B cell (primary cell): ENCODE measurements around the gene PPTC7. TPM values are rescaled to one million over a fixed set of nuclear protein-coding genes. Genes with fewer than 3 reads are reported as not detected.

Source experiments
- ATAC-seq: fragments of 200-7000 bp; cut with Tn5 transposase; one replicate; pipeline ENCODE4 v1.10.0; 2021; ENCODE audit warnings: low read depth, mild to moderate bottlenecking, moderate number of reproducible peaks, moderate library complexity
- CTCF ChIA-PET: fragments of 350-600 bp; sonication (Branson Sonifier 250); formaldehyde crosslinking; loops from one replicate; lab custom pipeline; 2021; ENCODE audit warnings: antibody characterized with exemption, inconsistent platforms; lab: Charles Lee
- POLR2A ChIA-PET: fragments of 350-600 bp; sonication (Branson Sonifier 250); formaldehyde crosslinking; loops from one replicate; lab custom pipeline; 2021; ENCODE audit warnings: antibody characterized with exemption; lab: Charles Lee
- DNase-seq: peaks from one replicate; pipeline ENCODE4 v3.0.0; 2013
- H2AFZ ChIP-seq: 2 replicates; pipeline ENCODE4 v1.6.1; 2012; ENCODE audit warnings: mild to moderate bottlenecking, low read depth, low read length; ENCODE audit not compliant: insufficient read depth, poor library complexity, severe bottlenecking
- H3K27ac ChIP-seq, 2 donors: 1 replicate in 1 of 2; 2 replicates in 1 of 2; pipeline ENCODE4 v1.5.1; 2012 to 2013; ENCODE audit warnings: low read length in 2 of 2, mild to moderate bottlenecking in 2 of 2, moderate library complexity in 1 of 2
- H3K27me3 ChIP-seq, 4 experiments: fragments of 200-600 bp in 1 of 4; sonication (generic) in 1 of 4; replicated peaks in 1 of 4; 1 replicate in 2 of 4; 2 replicates in 2 of 4; pipeline versions ENCODE4 v1.6.1 to v1.7.0; 2013 to 2016; ENCODE audit warnings: low read length in 3 of 4, mild to moderate bottlenecking in 2 of 4, mixed read lengths in 1 of 4, moderate library complexity in 1 of 4; ENCODE audit not compliant: insufficient read depth in 4 of 4, control insufficient read depth in 3 of 4; ENCODE audit errors: control extremely low read depth in 1 of 4
- H3K36me3 ChIP-seq, 2 experiments: replicated peaks in 1 of 2; 1 replicate in 1 of 2; 2 replicates in 1 of 2; pipeline versions ENCODE4 v1.6.1 to v1.7.1; 2013; ENCODE audit warnings: low read length in 1 of 2; ENCODE audit not compliant: insufficient read depth in 2 of 2, control insufficient read depth in 1 of 2; ENCODE audit errors: control extremely low read depth in 1 of 2, extremely low read depth in 1 of 2
- H3K4me1 ChIP-seq, 2 donors: fragments of 200-600 bp in 1 of 2; sonication (generic) in 1 of 2; 1 replicate in 1 of 2; 2 replicates in 1 of 2; pipeline versions ENCODE4 v1.5.1 to v1.6.1; 2013 to 2017; ENCODE audit warnings: low read length in 2 of 2; ENCODE audit not compliant: control insufficient read depth in 2 of 2, insufficient read depth in 2 of 2
- H3K4me2 ChIP-seq: replicated peaks from 2 replicates; pipeline ENCODE3; 2012; ENCODE audit warnings: mild to moderate bottlenecking, low read depth, low read length; ENCODE audit not compliant: poor library complexity, severe bottlenecking
- H3K4me3 ChIP-seq, 5 experiments: fragments of 200-600 bp in 1 of 5; sonication (generic) in 1 of 5; 1 replicate in 3 of 5; 2 replicates in 2 of 5; pipeline versions ENCODE4 v1.5.1 to v1.7.0; 2011 to 2016; ENCODE audit warnings: low read length in 4 of 5, mild to moderate bottlenecking in 4 of 5, low read depth in 2 of 5, control low read depth in 1 of 5, moderate library complexity in 1 of 5; ENCODE audit not compliant: insufficient read depth in 1 of 5; ENCODE audit errors: control extremely low read depth in 1 of 5, extremely low read depth in 1 of 5
- H3K79me2 ChIP-seq: fragments of 200-600 bp; sonication (generic); one replicate; pipeline ENCODE4 v1.6.0; 2016; ENCODE audit warnings: low read length; ENCODE audit not compliant: control insufficient read depth, insufficient read depth
- H3K9ac ChIP-seq: fragments of 200-600 bp; sonication (generic); 2 replicates; pipeline ENCODE4 v1.6.1; 2017; ENCODE audit warnings: mild to moderate bottlenecking, low read length, moderate library complexity
- H3K9me3 ChIP-seq, 3 donors: one replicate each; pipeline versions ENCODE4 v1.6.1 to v1.7.1; 2013; ENCODE audit warnings: low read length in 2 of 3; ENCODE audit not compliant: control insufficient read depth in 2 of 3, insufficient read depth in 1 of 3; ENCODE audit errors: control extremely low read depth in 1 of 3
- H4K20me1 ChIP-seq: 2 replicates; pipeline ENCODE4 v1.6.0; 2012; ENCODE audit warnings: mild to moderate bottlenecking, low read length; ENCODE audit not compliant: insufficient read depth, control insufficient read depth, poor library complexity, severe bottlenecking
- H3K27ac Mint-ChIP-seq: one replicate; pipeline ENCODE4 v1.8.0; 2021; ENCODE audit warnings: mixed read lengths
- H3K27me3 Mint-ChIP-seq: one replicate; pipeline ENCODE4 v1.8.0; 2021; ENCODE audit warnings: mixed read lengths
- H3K4me1 Mint-ChIP-seq: one replicate; pipeline ENCODE4 v1.8.0; 2021; ENCODE audit warnings: mixed read lengths
- H3K4me3 Mint-ChIP-seq: one replicate; pipeline ENCODE4 v1.8.0; 2021; ENCODE audit warnings: mixed read lengths
- H3K9me3 Mint-ChIP-seq: one replicate; pipeline ENCODE4 v1.8.0; 2022; ENCODE audit warnings: mixed read lengths; ENCODE audit not compliant: insufficient read depth
- EZH2 ChIP-seq: IDR thresholded peaks from 2 replicates; pipeline ENCODE4 v1.6.1; 2012; ENCODE audit warnings: borderline replicate concordance, low read depth, mild to moderate bottlenecking, moderate library complexity, low read length; ENCODE audit not compliant: insufficient read depth, poor library complexity, severe bottlenecking
- WGBS: methylation state at CpG from one replicate; pipeline ENCODE4 v1.1.5; 2013; ENCODE audit warnings: missing lambda C conversion rate; ENCODE audit not compliant: insufficient coverage; 5-methylcytosine and 5-hydroxymethylcytosine counted together
- intact Hi-C: fragments of 100-400 bp; cut with micrococcal nuclease; formaldehyde crosslinking; loops from one replicate; pipeline ENCODE4 v1.10.0; 2022
- polyA plus RNA-seq: library from polyadenylated mRNA; depleted of rRNA; stranded (reverse); fragments of >200 nt; gene quantifications from 2 replicates; pipeline ENCODE4 v1.2.3, GENCODE V29; 2012
- total RNA-seq, 2 donors: library from RNA; stranded (reverse); fragments of 120-200 nt in 1 of 2; gene quantifications; 1 replicate in 1 of 2; 2 replicates in 1 of 2; pipeline versions ENCODE4 v1.2.3 to v1.2.4, GENCODE V29; 2013 to 2022
- TF ChIP-seq, protein P1 (sequence below): fragments of 200-600 bp; IDR thresholded peaks from one replicate; pipeline ENCODE4 v1.8.0; 2022; ENCODE audit warnings: antibody characterized with exemption, mild to moderate bottlenecking

Gene PPTC7
- total and polyA plus RNA-seq, 2 donors (not counting 1 experiment from before 2014, with no cell fraction given), result 20.7 to 44.9 TPM

- no peaks in the 10 kb centered on the region for H3K27me3 Mint-ChIP-seq
- DNase-seq, result peak; percentile 94
- Histone ChIP-seq H3K79me2 (peaks cover 44% of the 10 kb centered on the region), H3K9me3 (no peaks in the 10 kb centered on the region), H4K20me1 (no peaks in the 10 kb centered on the region), H3K4me2 (peak within 1 kb of the TSS; percentile 93), H3K4me1 (peaks cover 42 to 65% of the 10 kb centered on the region in 2 donors), H3K27me3 (no peaks in the 10 kb centered on the region), H3K27ac (peak within 1 kb of the TSS; percentile 83 to 98), H3K9ac (peak within 1 kb of the TSS; percentile 84), H2AFZ (peak within 1 kb of the TSS; percentile 90), H3K4me3 (peak within 1 kb of the TSS; percentile 57 to 84 (median 70)), H3K36me3 (peaks cover 0 to 3% of the 10 kb centered on the region in 2 experiments)
- ChIA-PET CTCF (interaction anchor here (0.8 to 6.0 kb wide), 7 partner anchors 10 to 529 kb away, joined by 4 to 91 read pairs (median 8); partner anchors contain the start of genes ARPC3, FAM216A and GPN3), POLR2A (interaction anchor here (0.6 to 2.4 kb wide), 19 partner anchors 11 to 630 kb away, joined by 3 to 11 read pairs (median 5); partner anchors contain the start of genes ARPC3 and HVCN1)
- ATAC-seq, result peak; percentile 99
- H3K4me3 Mint-ChIP-seq, result peak within 1 kb of the TSS; percentile 91
- H3K27ac Mint-ChIP-seq, result peak within 1 kb of the TSS; percentile 96
- H3K9me3 Mint-ChIP-seq, result no peaks in the 10 kb centered on the region
- TF ChIP-seq, protein P1, sequence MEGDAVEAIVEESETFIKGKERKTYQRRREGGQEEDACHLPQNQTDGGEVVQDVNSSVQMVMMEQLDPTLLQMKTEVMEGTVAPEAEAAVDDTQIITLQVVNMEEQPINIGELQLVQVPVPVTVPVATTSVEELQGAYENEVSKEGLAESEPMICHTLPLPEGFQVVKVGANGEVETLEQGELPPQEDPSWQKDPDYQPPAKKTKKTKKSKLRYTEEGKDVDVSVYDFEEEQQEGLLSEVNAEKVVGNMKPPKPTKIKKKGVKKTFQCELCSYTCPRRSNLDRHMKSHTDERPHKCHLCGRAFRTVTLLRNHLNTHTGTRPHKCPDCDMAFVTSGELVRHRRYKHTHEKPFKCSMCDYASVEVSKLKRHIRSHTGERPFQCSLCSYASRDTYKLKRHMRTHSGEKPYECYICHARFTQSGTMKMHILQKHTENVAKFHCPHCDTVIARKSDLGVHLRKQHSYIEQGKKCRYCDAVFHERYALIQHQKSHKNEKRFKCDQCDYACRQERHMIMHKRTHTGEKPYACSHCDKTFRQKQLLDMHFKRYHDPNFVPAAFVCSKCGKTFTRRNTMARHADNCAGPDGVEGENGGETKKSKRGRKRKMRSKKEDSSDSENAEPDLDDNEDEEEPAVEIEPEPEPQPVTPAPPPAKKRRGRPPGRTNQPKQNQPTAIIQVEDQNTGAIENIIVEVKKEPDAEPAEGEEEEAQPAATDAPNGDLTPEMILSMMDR, result no peak
- no peak for TF ChIP-seq EZH2
- WGBS, result 3% methylated on average over 59 of the region's 60 CpGs
- intact Hi-C loops, result loop anchor here (1.0 to 2.0 kb wide), 5 partner anchors 9 to 129 kb away; partner anchors contain the start of genes HVCN1, PPP1CC and PPTC7
- peaks cover 49% of the 10 kb centered on the region for H3K4me1 Mint-ChIP-seq
These were observed 30.9 kb upstream of the PPTC7 start, which contains the start of gene TCTN1 for GRCh38 chr12:110613771-110614684. Gene TCTN1 (plus strand): TSS chr12:110614129. CDS start chr12:110614183, 54 bp downstream.
